AG20443 (cell line): Measurements from ENCODE around the gene FZD1.

Experiments used
- DNase-seq: peaks from one replicate; pipeline ENCODE4 v3.0.0; 2012; ENCODE audit warnings: low spot score, mixed read lengths

The FZD1 gene

DNA sequence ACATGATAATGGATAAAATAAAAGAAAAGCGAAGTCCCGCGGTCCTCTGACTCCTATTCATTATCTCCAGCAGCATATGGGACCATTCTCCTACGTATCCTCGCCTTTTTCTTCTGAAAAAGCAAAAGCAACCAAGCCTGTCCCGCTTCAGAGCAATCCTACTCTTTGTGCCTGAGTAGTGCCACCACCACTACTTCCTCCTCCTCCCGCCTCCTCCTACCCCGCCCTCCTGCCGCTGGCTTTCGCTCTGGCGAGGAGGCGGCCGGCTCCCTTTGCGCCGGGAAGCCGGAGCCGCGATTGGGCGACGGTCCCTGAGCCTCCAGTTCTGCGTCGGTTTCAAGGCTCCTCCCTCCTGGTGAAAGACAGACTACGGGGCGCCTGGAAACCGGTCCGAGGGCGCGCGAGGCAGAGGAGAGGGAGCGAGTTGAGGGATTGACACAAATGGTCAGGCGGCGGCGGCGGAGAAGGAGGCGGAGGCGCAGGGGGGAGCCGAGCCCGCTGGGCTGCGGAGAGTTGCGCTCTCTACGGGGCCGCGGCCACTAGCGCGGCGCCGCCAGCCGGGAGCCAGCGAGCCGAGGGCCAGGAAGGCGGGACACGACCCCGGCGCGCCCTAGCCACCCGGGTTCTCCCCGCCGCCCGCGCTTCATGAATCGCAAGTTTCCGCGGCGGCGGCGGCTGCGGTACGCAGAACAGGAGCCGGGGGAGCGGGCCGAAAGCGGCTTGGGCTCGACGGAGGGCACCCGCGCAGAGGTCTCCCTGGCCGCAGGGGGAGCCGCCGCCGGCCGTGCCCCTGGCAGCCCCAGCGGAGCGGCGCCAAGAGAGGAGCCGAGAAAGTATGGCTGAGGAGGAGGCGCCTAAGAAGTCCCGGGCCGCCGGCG, at the start of gene FZD1:
TSS of gene FZD1 (plus strand) at position 388 of the 878 bp plus-strand sequence. CDS start at position 836, 448 bp downstream.
- DNase-seq = peak; percentile 94

DNA sequence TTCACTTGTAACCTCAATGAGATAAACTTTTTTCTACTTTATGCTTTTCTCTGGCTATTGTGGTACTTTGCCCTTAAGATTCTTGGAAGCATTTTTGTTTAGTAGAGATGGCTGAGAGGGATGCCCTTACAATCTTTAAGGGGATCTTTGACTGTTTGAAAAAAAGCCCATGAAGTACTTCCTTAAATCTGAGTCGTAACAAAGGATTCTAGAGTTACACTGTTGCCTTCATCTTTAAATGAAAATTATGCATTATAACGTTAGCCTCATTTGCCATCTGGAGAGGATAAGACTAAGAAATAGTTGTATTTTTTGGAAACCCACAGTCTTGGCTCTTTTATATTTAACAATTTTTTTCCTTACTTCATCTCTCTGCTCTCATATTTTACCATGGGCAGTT, 37.8 kb upstream of the FZD1 start:
- DNase-seq = no peak

GRCh38 chr7:91228327-91228726, 35.9 kb upstream of the FZD1 start:
- no peak for DNase-seq

GRCh38 chr7:91228927-91229558, 35.2 kb upstream of the FZD1 start:
- no peak for DNase-seq

DNA sequence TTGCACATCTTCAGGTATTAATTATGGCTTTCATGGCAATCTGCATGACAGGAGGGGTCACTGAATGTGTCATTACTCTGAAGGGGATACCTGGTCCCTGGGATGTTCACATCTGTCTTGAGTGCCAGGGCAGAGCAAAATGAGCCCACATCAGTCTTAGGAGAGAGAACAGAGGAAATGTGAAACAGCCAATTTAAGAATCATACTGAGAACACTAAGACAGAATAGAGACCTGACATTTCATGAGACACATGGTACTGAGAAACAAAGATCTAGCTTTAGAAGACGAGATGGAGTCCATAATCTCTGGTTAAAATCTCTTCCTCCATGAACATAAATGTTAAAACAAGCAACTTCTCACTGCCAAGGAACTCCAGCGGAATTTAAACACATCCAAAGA, 34.1 kb upstream of the FZD1 start:
- no peak for DNase-seq

GRCh38 chr7:91230503-91230902, 33.7 kb upstream of the FZD1 start:
- DNase-seq = no peak

- DNase-seq = no peak
Measured at GRCh38 chr7:91233212-91233611, 31.0 kb upstream of the FZD1 start.

- no peak for DNase-seq
Measured at GRCh38 chr7:91235211-91235832, 28.9 kb upstream of the FZD1 start.

DNA sequence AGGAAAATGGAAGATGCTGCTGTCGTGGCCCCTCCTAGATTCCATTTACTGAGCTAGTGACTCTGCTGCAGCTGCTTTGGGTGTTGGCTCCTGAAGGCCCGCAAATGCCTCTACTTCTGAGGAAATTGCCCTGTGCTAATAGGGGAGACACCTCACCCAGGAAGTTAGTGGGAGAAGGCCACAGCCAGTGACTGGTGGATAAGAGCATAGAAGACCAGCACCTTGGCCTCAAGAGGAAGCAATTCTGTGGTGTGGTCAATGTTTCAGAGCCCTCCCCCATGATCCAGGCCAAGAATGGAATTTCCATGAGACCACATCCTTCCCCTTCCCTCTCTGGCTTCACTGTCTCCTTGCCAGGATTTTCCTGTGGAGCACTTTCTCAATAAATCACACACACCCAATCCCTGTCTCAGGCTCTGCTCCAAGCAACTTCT, 25.0 kb upstream of the FZD1 start:
- peak; percentile 40 for DNase-seq

DNA sequence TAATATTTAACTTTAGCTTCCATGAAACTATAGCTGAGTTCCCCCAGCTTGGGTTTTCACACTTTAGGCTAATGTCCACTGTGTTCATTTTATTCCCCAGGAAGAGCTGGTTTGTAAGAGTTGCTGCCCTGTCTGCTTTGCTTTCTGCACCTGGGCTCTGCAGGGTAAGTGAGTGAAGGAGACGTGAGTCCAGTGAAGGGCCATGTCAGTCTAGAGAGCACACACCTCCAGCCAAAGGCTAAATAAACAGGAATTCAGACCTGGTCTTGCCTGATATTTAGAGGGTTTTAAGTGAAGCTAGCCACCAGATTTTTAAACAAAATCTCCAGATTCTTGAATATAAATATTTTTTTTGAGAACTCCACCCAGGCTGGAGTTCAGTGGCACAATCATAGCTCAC, 24.5 kb upstream of the FZD1 start:
- no peak for DNase-seq

- peak; percentile 23 for DNase-seq
Measured at GRCh38 chr7:91240376-91240941, 23.8 kb upstream of the FZD1 start.

- DNase-seq = peak; percentile 58
Measured at GRCh38 chr7:91242097-91242844, 22.0 kb upstream of the FZD1 start.

DNA sequence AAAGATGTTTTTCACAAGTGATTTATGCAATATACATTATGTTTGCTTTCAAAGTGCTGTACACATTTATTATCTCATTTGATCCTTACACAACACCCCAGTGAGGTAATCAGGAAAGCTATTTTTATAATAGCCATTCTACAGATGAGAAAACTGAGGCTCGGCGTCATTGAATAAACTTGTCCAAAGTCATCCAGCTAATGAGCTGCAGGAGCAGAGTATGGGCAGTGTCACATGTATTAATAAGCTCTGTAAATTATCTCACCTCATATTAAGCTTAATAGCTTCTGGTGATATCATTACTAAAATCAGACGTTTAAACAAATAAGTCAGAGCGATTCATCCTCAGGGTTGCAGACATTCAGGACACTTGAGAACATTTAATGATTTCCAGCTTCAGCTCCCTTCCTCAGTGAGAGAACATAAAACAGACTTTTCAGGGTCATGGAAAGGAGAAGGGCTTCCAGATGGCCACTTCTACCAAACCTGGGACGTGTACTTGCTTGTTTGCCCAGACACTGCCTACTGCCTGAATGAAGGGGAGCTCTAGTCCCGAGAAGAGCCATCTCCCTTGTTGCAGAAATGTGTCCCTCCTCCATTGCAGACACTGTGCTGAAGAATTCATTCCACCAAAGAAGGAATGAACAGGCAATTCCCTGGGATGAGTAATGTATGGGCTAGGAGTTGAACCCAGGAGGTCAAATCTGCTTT, 20.5 kb upstream of the FZD1 start:
- DNase-seq = peak; percentile 24

- no peak for DNase-seq
Measured at GRCh38 chr7:91247500-91247899, 16.7 kb upstream of the FZD1 start.

GRCh38 chr7:91248996-91249395, 15.2 kb upstream of the FZD1 start:
- DNase-seq = peak; percentile 17

DNA sequence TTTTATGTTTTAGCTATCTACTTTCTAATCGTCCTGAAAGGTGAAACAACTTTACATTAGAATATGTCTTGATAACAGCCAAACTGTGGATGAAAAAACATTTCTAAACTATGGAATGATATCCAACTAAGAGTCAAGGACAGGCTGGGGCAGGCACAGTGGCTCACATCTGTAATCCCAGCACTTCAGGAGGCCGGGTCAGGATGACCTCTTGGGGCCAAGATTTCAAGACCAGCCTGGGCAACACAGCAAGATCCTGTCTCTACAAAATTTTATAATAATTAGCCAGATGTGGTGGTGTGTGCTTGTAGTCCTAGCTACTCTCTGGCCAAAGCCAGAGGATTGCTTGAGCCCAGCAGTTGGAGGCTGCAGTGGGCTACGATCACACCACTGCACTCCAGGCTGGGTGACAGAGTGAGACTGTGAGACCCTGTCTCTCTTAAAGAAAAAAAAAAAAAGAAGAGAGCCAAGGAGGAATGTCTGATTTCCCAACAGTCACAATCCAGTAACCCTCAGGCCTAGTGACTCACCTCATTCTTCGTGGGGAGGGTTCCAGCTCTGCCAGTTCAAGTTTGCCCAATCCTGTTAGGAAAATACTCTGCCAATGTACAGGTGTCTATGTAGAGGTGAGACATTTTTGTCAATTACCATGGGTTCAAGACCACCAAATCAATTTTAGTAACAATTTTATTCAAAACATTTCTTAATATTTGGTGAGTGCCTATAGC, 14.6 kb upstream of the FZD1 start:
- DNase-seq = peak; percentile 80

DNA sequence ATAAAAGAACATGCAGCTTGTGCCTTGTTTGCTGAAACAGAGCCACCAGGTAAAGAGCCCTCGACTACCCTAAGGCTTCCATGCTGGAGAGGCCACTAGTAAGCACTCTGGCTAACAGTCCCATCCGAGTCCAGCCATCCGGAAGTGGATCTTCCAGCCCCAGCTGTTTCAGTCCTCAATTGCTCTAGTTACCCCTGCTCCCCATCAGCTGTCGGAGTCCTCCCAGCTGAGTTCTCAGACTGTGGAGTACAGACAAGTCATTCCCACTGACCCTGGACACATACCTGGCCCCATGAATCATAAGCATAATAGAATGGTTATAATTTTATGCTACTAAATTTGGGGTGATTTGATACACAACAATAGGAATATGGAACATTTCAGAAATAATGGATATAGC, 13.5 kb upstream of the FZD1 start:
- no peak for DNase-seq

DNA sequence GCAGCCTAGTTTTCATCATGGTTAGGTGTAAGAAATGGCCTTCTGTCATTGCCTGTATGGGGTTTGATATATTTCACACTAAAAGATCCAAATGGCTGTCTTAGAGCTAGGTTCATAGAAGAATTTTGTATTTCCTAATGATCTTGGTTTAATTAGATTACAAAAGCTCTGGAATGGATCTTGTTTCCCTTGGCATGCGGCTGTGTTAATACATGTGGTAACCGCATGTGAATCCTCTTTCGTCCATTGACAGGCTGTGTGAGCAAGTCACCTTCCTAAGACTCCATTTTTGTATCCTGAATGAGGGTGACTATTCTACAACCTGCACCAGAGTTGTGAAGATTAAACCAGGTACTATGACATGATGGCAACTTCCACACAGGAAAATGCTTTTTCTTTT, 12.4 kb upstream of the FZD1 start:
- DNase-seq = peak; percentile 46

DNA sequence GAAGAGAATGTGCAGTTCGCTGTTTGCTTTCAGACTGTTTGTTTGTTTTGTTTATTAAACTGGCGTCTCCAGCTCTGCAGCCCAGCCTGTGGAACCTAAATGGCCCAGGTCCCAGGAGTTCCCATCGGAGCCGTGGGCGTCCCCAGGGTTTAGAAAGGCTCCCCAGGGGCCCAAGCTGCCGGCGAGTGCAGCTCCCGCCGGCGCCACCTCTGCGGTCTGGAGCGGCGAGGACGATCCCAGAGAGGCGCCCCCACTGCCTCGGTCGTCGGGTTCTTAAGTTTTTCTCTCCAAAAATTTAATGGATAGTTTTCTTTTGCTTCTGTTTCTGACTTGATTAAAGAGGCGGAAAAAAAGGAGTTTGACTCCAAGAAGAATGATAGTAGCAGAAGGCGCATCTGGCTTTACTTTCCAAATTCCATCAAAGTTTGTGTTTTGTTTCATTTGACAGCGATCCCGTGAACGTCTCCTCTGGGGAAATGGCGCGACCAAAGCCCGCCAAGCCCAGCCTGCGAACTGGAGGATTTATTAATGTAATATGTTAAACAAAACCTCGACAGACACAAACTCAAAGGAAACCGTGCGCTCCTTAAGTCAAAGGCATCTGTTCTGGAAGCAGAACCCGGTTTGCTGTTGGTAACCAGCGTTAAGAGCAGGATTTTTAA, 718 bp upstream of the FZD1 start:
- peak; percentile 42 for DNase-seq
